ENCODE measurements around the gene CNOT3. TPM values are rescaled to one million over a fixed set of nuclear protein-coding genes. Genes with fewer than 3 reads are reported as not detected.

The CNOT3 gene
- total and polyA plus RNA-seq, 2 donors (not counting 1 experiment from before 2014, with no cell fraction given) = 28.1 to 82.1 TPM

GRCh38 chr19:54168174-54168917, 30.8 kb downstream of the CNOT3 start:
- Histone ChIP-seq H3K27me3 (replicated peaks in 1 of 4; ENCODE audit: control extremely low read depth in 1 of 4, control insufficient read depth in 3 of 4, insufficient read depth in 4 of 4, low read length in 3 of 4) (peaks cover 0 to 23% (median 13%) of the 10 kb centered on the region in 4 experiments), H3K4me3 (ENCODE audit: control extremely low read depth in 1 of 5, extremely low read depth in 1 of 5, insufficient read depth in 1 of 5, low read depth in 2 of 5, low read length in 4 of 5) (no peak overlapping the region), H3K79me2 (ENCODE audit: control insufficient read depth, insufficient read depth, low read length) (no peaks in the 10 kb centered on the region), H3K36me3 (replicated peaks in 1 of 2; ENCODE audit: control extremely low read depth in 1 of 2, control insufficient read depth in 1 of 2, extremely low read depth in 1 of 2, insufficient read depth in 2 of 2, low read length in 1 of 2) (no peaks in the 10 kb centered on the region), H2AFZ (ENCODE audit: insufficient read depth, low read depth, low read length, poor library complexity, severe bottlenecking) (peak overlapping the region; percentile 56), H3K9me3 (ENCODE audit: control extremely low read depth in 1 of 3, control insufficient read depth in 2 of 3, insufficient read depth in 1 of 3, low read length in 2 of 3) (peaks cover 0 to 18% (median 0%) of the 10 kb centered on the region in 3 donors), H4K20me1 (ENCODE audit: control insufficient read depth, insufficient read depth, low read length, poor library complexity, severe bottlenecking) (no peaks in the 10 kb centered on the region), H3K27ac (ENCODE audit: low read length in 2 of 2) (no peak overlapping the region), H3K4me1 (ENCODE audit: control insufficient read depth in 2 of 2, insufficient read depth in 2 of 2, low read length in 2 of 2) (peaks cover 18 to 22% of the 10 kb centered on the region in 2 donors), H3K4me2 (replicated peaks; ENCODE audit: low read depth, low read length, poor library complexity, severe bottlenecking) (peak overlapping the region; percentile 67), H3K9ac (ENCODE audit: low read length) (no peak overlapping the region)
- intact Hi-C loops (cut with micrococcal nuclease) = loop anchor here (1.0 to 2.0 kb wide), 4 partner anchors 9 to 220 kb away; partner anchors contain the start of genes LENG1 and MBOAT7
- ATAC-seq (ENCODE audit: low read depth) = peak; percentile 89
- ChIA-PET POLR2A (no interaction called here), CTCF (interaction anchor here (0.6 to 8.5 kb wide), 10 partner anchors 9 to 224 kb away, joined by 3 to 50 read pairs (median 8); partner anchors contain the start of genes CNOT3, LENG1, MBOAT7 and TSEN34)
- Mint-ChIP-seq H3K9me3 (ENCODE audit: insufficient read depth) (no peaks in the 10 kb centered on the region), H3K27ac (no peak overlapping the region), H3K27me3 (peaks cover 16% of the 10 kb centered on the region), H3K4me3 (no peak overlapping the region), H3K4me1 (peaks cover 24% of the 10 kb centered on the region)
- peak; percentile 89 for TF ChIP-seq CTCF (IDR thresholded peaks at IDR 0.05)
- TF ChIP-seq EZH2 (IDR thresholded peaks at IDR 0.05; ENCODE audit: borderline replicate concordance, insufficient read depth, low read depth, low read length, poor library complexity, severe bottlenecking) = no peak
- peak; percentile 89 for DNase-seq
- 29% methylated on average over 24 of the region's 25 CpGs for WGBS (ENCODE audit: insufficient coverage)
